ENCODE results near the gene SCO1. TPM values are rescaled to one million over a fixed set of nuclear protein-coding genes. Genes with fewer than 3 reads are reported as not detected.

The SCO1 gene
- total and polyA plus RNA-seq, 10 of the 15 experiments (the other 5 are each of a cell fraction or from before 2014, with no cell fraction given): 8.2 to 73.0 (median 37.1) TPM

GRCh38 chr17:10745231-10745630 is 47.9 kb upstream of the SCO1 start:
- Histone ChIP-seq H4K20me1 (ENCODE audit: control insufficient read depth, insufficient read depth) (no peaks in the 10 kb centered on the region), H3K9ac (ENCODE audit: control insufficient read depth, insufficient read depth, low read length) (no peak overlapping the region), H3K9me3 (replicated peaks; ENCODE audit: control insufficient read depth, insufficient read depth, low read length) (no peaks in the 10 kb centered on the region), H3K4me1 (ENCODE audit: control insufficient read depth, insufficient read depth, low read length) (no peaks in the 10 kb centered on the region), H2AFZ (ENCODE audit: control insufficient read depth, low read depth, low read length) (no peak overlapping the region), H3K4me3 (no peak overlapping the region), H3K4me2 (ENCODE audit: control insufficient read depth, insufficient read depth) (no peak overlapping the region), H3K27me3 (replicated peaks in 1 of 2; ENCODE audit: control insufficient read depth in 2 of 2, insufficient read depth in 2 of 2, low read length in 1 of 2) (no peaks in the 10 kb centered on the region), H3K79me2 (ENCODE audit: control insufficient read depth, insufficient read depth, low read length) (no peaks in the 10 kb centered on the region), H3K27ac (ENCODE audit: control insufficient read depth, insufficient read depth) (no peak overlapping the region), H3K36me3 (ENCODE audit: control insufficient read depth in 2 of 2, insufficient read depth in 2 of 2, low read length in 1 of 2) (no peaks in the 10 kb centered on the region)
- CTCF ChIA-PET: no interaction called here
- FAIRE-seq (no peak), DNase-seq (ENCODE audit: low read depth, low spot score) (no peak), ATAC-seq (no peak)
- SMC1A ChIA-PET (ENCODE audit: uncharacterized antibody, unreplicated experiment): no interaction called here
- intact Hi-C loops (cut with micrococcal nuclease; ENCODE audit: unreplicated experiment) (no loop called here), in situ Hi-C loops (cut with MboI) (no loop called here)
- WGBS (ENCODE audit: insufficient coverage, insufficient replicate concordance, low lambda C conversion rate, missing lambda C conversion rate): 48% methylated on average over 6 of the region's 6 CpGs
- no TSS peak for BruUV-seq (replicated peaks)
- RAD21 ChIA-PET (ENCODE audit: unreplicated experiment): no interaction called here
- TF ChIP-seq HDGF (IDR thresholded peaks at IDR 0.05) (no peak), ESRRA (IDR thresholded peaks at IDR 0.05; ENCODE audit: low read length) (no peak), POLR2A (IDR thresholded peaks at IDR 0.05; ENCODE audit: low read depth, low read length) (no peak)
- POLR2A ChIA-PET: no interaction called here

- in situ Hi-C loops (cut with MboI) (no loop called here), intact Hi-C loops (cut with micrococcal nuclease; ENCODE audit: unreplicated experiment) (no loop called here)
- 15% methylated on average over 6 of the region's 7 CpGs for WGBS (ENCODE audit: insufficient coverage, insufficient replicate concordance, low lambda C conversion rate, missing lambda C conversion rate)
- H3K36me3 ChIP-seq (ENCODE audit: control insufficient read depth in 2 of 2, insufficient read depth in 2 of 2, low read length in 1 of 2): no peaks in the 10 kb centered on the region
- no peaks in the 10 kb centered on the region for H3K4me1 ChIP-seq (ENCODE audit: control insufficient read depth, insufficient read depth, low read length)
- BruUV-seq (replicated peaks): no TSS peak
- no peak overlapping the region for H3K9ac ChIP-seq (ENCODE audit: control insufficient read depth, insufficient read depth, low read length)
- ChIA-PET RAD21 (ENCODE audit: unreplicated experiment) (no interaction called here), SMC1A (ENCODE audit: uncharacterized antibody, unreplicated experiment) (no interaction called here), CTCF (no interaction called here), POLR2A (no interaction called here)
- no peaks in the 10 kb centered on the region for H3K9me3 ChIP-seq (replicated peaks; ENCODE audit: control insufficient read depth, insufficient read depth, low read length)
- no peak overlapping the region for H3K27ac ChIP-seq (ENCODE audit: control insufficient read depth, insufficient read depth)
- no peak for ATAC-seq
- FAIRE-seq: no peak
- H3K4me3 ChIP-seq: no peak overlapping the region
- no peak overlapping the region for H3K4me2 ChIP-seq (ENCODE audit: control insufficient read depth, insufficient read depth)
- H3K79me2 ChIP-seq (ENCODE audit: control insufficient read depth, insufficient read depth, low read length): no peaks in the 10 kb centered on the region
- H4K20me1 ChIP-seq (ENCODE audit: control insufficient read depth, insufficient read depth): no peaks in the 10 kb centered on the region
- no peak for DNase-seq (ENCODE audit: low read depth, low spot score)
- H3K27me3 ChIP-seq (replicated peaks in 1 of 2; ENCODE audit: control insufficient read depth in 2 of 2, insufficient read depth in 2 of 2, low read length in 1 of 2): no peaks in the 10 kb centered on the region
- H2AFZ ChIP-seq (ENCODE audit: control insufficient read depth, low read depth, low read length): no peak overlapping the region
- TF ChIP-seq HSF1 (IDR thresholded peaks at IDR 0.05; ENCODE audit: low read depth, low read length) (no peak), ZNF592 (IDR thresholded peaks at IDR 0.05) (no peak)
These were observed 47.2 kb upstream of the SCO1 start for GRCh38 chr17:10744501-10745000.

Measured in GM12878 (cell line).